G401 (cell line): ENCODE measurements around the gene TLK1. TPM values are rescaled to one million over a fixed set of nuclear protein-coding genes. Genes with fewer than 3 reads are reported as not detected.
A peak's percentile ranks its signal among the peaks of the same experiment; 100 is the strongest.
"Not testable (repeated sequence)": the region's sequence is repeated elsewhere in the genome, so short reads cannot be mapped to it uniquely, and the experiment has no call there.

ENCODE experiments used
- DNase-seq: peaks from one replicate; pipeline ENCODE4 v3.0.0-alpha.2; 2015; ENCODE audit warnings: low spot score
- in situ Hi-C: cut with HindIII; loops from 2 replicates; pipeline ENCODE4 v1.10.0; 2016; ENCODE audit warnings: low sequenced_read_pairs, mixed read lengths
- total RNA-seq: library from RNA; depleted of rRNA; stranded (reverse); fragments of >200 nt; shearing (Covaris generic); gene quantifications from 2 replicates; pipeline ENCODE4 v1.2.3, GENCODE V29; 2014

TLK1 gene
- total RNA-seq, 1 experiment from 2014 or later: 14.3 TPM

- no peak for DNase-seq
- in situ Hi-C loops: no loop called here
These were observed 12.4 kb upstream of the TLK1 start for GRCh38 chr2:171173087-171173486.

DNA sequence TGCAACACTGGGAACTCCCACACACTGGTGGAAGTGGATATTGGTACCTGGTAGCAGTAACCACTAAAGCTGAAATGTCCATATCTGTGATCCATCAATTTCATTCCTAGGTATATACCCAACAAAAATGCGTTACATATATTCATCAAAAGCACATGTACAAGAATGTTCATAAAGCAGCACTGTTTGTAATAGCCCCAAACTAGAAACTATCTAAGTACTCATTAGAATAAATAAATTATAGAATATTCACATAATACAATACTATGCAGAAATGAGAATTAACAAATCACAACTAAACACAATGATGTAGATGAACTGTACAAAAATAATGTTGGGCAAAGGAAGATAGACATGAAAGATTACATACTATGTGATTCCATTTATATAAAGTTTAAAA is 11.1 kb upstream of the TLK1 start:
- DNase-seq: no peak
- in situ Hi-C loops: no loop called here

DNA sequence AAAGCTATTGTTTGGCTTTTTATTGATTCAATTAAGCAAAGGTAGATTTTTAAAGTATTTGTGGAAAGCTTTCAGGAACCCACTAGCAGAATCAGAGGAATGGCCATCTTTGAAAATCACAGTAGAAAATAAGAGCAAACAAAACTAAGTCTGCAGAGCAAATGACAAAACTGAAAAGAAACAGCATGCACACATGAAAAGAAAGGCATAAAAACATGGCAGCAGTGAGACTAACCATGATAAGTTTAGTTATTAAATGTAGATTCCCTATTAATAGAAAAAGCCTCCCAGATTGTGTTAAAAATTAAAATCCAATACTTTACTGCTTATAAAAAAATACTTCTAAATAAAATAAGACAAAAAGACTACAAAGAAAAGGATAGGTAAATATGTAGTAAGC is 9.1 kb upstream of the TLK1 start:
- in situ Hi-C loops: no loop called here
- no peak for DNase-seq

GRCh38 chr2:171169333-171169732 is 8.6 kb upstream of the TLK1 start:
- in situ Hi-C loops: no loop called here
- no peak for DNase-seq

- no peak for DNase-seq
- in situ Hi-C loops: no loop called here
These were observed 6.8 kb upstream of the TLK1 start for GRCh38 chr2:171167352-171167997.

- in situ Hi-C loops: no loop called here
- DNase-seq: no peak
These were observed 5.8 kb upstream of the TLK1 start for GRCh38 chr2:171166328-171166983.

DNA sequence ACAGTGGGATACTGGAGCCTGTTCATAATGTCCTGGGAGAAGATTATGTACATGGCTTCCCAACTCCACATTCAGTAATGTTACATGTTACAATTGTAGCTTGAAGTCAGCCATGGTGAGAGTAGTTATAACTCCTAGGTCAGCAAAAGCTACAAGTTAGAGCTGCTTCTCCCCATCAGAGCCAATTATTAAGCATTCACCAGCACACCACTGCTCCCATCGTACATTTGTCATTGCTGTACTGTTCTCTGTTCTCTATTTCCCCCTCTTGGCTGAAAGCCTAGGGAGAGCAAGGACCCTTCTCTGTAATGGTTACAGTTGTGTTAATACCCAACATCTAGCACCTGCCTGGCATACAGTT is 5.3 kb upstream of the TLK1 start:
- in situ Hi-C loops: no loop called here
- no peak for DNase-seq

DNA sequence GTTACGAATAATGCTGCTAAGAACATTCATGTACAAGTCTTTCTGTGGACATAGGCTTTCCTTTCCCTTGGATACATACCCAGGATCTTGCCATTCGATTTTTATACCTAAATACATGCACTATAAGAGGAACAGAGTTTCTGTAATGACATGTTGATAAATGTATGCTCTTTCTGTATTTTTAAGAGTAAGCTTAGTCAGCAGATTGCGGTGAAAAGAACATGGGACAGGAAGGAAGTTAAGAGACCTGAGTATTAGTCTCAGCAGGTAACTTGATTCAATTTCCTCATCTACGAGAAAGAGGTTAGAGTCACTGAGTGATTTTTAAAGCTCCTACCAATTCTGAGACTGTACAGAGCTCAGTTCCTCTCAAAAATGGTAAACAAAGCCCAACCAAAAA is 2.6 kb upstream of the TLK1 start:
- DNase-seq: no peak
- in situ Hi-C loops: no loop called here

DNA sequence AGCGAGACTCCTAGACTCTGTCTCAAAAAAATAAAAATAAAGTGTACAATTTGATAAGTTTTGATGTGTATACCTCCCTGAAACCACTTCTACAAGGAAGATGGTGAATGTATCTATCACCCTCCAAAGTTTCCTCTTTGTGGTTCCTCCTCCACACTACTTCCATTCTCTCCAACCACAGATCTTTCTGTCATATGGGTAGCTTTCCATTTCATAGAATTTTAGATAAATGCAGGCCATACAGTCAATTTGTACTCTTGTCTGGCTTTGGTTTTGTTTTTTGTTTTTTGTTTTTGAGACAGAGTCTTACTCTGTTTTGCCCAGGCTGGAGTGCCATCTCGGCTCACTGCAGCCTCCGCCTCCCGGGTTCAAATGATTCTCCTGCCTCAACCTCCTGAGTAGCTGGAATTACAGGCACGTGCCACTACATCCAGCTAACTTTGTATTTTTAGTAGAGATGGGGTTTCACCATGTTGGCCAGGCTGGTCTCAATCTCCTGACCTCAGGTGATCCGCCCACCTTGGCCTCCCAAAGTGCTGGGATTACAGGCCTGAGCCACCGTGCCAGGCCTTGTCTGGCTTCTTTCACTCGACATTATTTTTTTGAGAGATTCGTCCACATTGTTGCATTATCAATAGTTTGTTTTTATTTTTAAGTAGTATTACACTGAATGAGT is 2.0 kb upstream of the TLK1 start:
- in situ Hi-C loops: not testable (repeated sequence)

DNA sequence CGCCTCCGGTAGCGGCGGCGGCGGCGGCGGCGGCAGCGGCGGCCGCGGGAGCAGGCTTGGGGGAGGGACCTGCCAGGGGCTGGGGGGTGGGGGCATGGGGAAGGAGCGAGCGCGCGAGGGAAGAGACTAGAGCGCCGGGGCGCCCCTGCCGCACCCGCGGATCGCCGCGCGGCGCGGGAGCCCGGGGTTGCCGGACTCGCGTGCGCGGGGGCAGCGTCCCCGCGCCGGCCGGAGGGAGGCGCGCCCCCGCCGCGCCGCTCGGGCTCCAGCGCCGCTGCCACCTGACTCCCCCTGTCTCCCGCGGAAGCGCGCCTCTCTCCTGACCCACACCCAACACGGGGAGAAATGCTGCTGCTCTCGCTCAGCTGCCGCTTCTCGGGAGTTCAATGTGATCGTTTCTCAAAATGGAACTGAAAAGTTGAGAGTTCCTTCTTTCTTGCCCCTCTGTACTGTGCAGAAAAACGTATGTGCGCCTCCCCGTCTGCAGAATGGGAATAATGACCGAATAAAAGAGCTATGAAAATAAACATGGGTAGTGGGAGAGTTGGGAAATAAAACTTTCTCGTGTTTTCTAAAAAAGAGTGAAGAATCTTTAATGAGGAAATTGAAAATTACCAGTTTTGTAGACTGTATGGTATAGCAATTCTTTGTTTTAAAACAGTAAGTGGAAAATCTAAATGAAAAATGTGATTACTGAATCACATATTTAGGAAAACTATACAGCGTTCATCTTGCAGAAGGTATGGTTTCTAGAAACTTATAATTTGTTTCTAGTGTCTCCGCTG is 455 bp upstream of the TLK1 start:
- in situ Hi-C loops: no loop called here
- peak; percentile 81 for DNase-seq

More for the DNA sequence above, 2.0 kb upstream of the TLK1 start:
- not testable (repeated sequence) for DNase-seq

DNA sequence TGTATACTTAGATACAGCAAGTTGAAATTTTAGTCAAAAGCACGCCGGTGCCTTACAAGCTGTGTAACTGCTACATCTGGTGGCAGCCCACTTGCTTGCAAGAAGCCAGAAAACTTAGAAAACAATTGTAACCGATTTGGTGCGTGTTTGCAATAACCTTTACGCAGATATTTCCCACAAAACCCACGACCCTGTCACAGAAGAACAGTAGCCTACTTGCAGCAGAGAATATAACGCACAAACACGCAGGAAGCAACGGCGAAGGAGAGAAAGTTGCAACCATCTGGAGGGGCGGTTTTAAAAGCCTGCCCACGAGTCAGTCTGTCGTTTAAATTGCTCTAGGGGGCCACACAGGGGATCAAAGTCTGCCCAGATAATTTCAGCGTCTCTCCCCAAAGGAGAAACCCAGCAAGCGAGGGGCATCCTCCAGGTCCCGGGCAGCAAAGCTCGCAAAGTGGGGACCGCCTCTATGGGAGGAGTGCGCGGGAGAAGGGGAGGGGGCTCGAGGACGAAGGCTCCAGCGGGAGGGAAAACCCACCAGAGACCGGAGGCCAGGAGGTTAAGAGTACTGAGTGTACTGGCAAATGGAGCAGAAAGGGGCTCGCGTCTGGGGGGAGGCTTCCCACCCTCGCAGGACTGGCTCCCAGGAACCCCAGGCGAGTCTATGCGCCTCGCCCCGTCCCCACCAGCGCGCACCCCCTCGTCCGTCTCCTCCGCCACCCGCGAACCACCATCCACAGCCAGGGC is 1.1 kb downstream of the TLK1 start:
- in situ Hi-C loops: no loop called here

DNA sequence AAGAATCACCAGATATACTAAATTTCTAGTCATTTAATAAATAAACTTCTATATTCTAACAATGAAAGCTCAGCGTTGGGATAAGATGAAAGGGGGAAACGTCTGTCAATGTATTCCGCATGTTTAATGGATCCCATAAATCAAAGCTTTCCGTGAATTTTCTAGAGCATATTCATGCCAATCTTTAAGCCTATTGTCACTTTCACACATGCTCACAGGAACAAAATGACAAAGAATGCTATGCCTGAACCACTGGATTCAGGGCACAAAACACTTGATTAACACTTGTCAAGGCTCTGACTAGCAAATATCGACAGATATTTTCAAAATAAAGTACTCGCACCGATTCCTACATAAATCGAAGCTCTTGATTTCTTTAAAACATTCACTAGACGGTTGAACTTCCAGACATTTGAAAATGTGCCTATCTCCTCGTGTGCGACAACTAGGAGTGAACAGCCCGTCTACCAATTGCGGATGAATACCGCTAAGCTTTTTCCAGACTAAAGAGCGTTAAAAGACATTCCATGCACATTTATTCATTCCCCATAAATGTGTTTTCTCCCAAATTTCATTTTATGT is 1.8 kb downstream of the TLK1 start:
- peak; percentile 67 for DNase-seq
- in situ Hi-C loops: no loop called here

More for the DNA sequence above, 1.1 kb downstream of the TLK1 start:
- DNase-seq: peak; percentile 21

DNA sequence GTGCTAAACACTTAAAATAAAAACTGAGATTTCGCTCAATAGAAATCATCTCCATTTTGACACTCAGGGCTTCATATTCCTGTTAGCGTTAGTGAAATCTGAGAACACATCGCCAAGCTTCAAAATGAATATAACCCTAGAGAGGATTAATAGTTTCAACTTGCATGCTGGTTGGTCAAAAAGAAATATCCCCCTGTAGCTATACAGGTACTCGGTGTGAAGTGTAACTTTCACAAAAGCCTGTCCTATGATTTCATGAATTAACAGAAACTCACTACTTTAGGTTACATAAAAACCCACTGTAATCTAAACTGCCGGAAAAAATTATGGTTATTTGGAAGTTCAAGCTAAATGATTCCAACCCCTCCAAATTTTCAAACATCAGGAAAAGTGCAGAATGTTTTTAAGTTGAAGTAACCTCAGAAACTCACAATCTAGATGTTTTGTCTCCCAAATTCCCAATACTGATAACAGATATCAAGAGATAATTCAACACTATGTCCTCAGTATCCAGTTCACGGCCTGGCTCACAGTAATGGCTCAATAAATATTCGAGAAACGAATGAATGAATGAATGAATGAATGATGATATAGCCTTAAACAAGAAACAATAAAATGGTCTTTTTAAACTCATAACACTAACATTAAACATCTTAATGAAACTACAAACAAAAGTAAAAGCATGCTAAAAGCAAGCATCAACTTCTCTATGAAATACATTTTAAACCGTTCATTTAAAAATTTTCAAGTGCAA is 2.5 kb downstream of the TLK1 start:
- no peak for DNase-seq
- in situ Hi-C loops: no loop called here

DNA sequence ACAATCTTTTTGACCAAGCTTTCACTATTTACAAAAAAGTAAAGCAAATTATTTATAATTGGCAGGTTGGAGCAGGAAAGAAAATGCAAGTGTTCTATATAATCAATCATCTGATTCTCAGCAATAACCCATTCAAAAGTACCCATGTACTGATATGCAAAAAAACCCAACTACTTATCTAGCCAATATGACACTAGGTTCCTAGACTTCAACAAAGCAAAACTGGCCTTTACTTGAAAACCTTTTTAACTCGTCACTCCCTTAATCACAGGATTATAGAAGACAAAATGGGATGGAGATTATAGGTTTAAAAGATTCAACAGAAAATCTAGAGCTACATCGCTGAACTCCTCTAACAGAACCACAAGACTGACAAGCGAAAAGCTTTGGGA is 3.6 kb downstream of the TLK1 start:
- in situ Hi-C loops: no loop called here
- DNase-seq: no peak

GRCh38 chr2:171154348-171154747 is 6.3 kb downstream of the TLK1 start:
- DNase-seq: no peak
- in situ Hi-C loops: no loop called here

DNA sequence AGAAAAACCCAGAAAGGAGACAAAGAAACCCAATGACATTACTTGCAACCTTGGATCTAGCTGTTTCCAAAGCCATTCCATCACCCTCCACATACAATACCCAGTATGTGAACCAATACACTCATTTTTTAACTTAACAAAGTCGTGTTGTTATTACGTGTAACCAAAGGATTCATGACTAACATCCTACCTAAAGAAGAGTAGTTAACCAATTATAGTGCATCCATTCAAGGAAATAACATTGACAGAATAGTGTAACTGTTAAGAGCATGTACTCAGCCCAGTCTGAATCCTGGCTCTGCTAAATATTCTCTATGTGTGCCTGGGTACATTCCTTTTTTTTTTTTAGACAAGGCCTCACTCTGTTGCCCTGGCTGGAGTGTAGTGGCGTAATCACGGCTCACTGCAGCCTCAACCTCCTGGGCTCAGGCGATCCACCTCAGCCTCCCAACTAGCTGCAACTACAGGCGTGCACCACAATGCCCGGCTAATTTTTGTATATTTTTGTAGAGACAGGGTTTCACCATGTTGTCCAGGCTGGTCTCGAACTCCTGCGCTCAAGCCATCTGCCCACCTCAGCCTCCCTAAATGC is 9.9 kb downstream of the TLK1 start:
- no peak for DNase-seq
- in situ Hi-C loops: no loop called here

DNA sequence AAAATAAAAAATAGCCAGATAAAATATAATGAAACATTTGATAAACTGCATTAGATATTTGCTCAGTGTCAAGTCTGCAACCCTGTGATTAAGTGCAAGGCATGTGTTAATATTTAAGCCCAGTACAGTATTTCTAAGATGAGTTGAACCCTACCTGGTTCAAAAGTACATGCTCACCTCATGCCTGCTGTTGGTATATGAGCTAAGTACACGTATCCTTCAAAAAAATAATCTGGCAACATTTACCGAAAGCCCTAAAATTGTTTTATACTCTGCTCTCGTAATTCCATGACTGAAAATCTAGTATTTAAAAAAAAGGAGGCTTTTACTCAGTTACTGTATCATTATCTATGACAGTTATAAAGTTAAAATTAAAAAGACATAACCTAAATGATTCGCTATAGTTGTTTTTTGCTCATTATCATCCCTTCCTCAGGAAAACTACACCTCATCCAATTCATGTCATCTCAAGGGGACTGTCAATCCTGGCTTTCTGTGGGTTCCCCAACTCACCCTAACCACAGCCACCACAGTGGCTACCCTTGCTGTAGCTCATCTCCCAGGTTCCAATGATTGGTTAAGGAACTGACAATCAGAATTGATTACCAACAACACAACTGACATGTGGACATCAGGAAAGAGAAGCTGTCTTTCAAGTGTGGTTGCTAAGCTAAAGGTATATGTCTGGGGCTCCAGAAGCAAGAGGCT is 10.6 kb downstream of the TLK1 start:
- in situ Hi-C loops: no loop called here
- DNase-seq: no peak
